ENCODE data around the gene P2RX4.
"Not testable (repeated sequence)": the region's sequence is repeated elsewhere in the genome, so short reads cannot be mapped to it uniquely, and the experiment has no call there.

P2RX4 gene

DNA sequence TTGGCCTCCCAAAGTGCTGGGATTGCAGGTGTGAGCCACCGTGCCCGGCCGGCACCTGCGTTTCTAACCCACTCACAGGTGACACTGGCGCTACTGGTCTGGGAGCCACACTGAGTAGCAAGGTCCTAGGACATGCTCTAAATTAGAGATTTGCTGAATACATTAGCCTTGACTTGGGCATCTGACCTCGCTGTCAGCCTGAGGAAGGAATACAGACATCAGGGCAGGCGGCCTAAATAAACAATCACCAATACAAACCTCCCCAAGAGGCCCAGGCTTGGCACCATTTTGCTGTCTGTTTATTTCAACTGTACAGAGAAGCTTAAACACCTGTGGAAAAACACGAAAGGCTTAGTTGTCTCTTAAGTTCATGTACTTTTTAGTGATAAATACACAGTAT is 27.5 kb downstream of the P2RX4 start:
- in situ Hi-C loops (cut with HindIII; ENCODE audit: low pct_ligation_motif_present, low pct_unique_long_range_greater_than_20kb, low sequenced_read_pairs), result no loop called here
- no peak for DNase-seq

DNA sequence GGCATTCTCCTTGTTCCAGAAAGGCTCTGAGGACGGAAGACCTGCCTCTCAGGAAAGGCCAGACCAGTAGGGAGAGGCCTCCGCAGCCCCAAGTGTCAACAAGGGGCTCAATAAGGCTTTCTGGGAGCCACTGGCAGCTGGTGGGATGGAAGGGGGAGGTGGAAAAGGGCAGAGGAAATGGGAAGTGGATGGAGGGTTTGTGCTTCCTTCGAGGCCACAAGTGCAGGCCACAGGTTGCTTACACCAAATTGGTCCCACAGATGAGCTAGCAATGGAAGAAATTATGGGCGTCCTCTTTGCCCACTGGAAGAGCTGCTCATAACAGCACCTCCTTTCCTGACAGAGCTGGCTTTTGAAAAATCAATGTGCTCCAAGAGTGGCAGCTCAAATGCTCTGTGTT is 28.2 kb downstream of the P2RX4 start:
- in situ Hi-C loops (cut with HindIII; ENCODE audit: low pct_ligation_motif_present, low pct_unique_long_range_greater_than_20kb, low sequenced_read_pairs), result no loop called here
- DNase-seq, result no peak

DNA sequence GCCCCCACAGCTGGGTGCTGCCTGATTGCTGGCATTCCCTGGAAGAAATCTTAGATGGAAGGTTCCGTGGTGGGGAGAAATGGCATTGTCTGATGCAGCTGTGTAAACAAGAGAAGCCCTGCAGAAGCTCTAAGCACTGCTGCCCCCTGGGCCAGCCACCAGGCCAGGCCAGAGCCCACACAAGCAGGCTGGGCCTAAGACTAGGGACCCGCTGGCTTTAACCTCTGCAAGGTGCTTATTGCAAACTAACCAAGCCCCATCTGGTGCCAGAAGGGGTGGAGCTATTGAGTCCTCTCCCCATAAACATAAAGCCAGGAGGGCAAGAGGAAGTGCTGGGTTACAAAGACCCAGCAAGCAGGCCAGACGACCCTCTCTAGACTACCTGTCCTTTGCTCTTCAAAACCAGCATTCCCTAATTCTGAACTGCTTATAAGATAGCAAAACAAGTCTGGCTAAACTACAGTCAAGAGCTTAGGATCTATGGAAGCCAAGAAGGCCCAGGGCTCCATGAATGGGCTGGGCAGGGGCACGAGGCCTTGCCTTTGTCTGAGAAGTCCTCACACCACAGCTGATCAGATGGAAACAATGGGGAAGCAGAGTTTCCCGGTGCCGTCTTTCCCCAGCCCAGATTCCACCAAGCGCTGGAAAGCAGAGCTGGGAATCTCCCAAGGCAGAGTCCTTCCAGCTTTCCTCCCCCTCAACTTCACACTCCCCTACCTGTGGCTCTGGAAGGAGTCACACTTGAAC is 28.8 kb downstream of the P2RX4 start:
- DNase-seq, result no peak
- in situ Hi-C loops (cut with HindIII; ENCODE audit: low pct_ligation_motif_present, low pct_unique_long_range_greater_than_20kb, low sequenced_read_pairs), result no loop called here

DNA sequence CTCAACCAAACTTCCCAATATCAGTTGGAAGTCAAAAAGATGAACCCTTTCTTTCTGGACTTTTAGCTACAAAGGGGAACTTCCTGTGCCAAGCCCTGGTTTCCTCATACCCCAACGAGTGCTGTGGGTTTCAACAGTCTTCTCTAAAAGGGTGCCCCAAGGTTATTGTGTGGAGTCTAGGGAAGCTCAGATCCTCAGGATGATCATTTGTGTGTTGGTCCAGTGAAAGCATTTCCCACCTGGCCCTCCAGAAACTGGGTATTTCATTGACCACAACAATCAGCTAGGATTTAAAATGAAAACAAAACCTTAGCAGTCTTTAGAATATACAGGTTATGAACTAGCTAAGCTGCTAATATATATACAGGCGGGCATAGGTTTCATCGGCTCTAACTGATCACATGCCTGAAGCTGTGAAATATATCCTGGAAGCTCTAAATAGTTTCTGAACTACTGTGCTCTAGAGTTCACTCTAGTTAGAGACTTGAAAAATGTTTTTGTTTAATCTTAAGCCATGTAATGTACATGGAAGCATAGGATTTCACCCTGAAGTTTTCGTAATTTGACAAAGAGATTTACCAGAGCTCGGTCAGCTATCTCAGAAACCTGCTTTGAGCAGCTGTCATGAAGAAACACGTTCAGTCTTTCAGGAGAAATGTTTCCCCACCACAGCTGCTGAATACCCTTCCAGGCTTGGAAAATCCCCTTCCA is 29.6 kb downstream of the P2RX4 start:
- no peak for DNase-seq
- in situ Hi-C loops (cut with HindIII; ENCODE audit: low pct_ligation_motif_present, low pct_unique_long_range_greater_than_20kb, low sequenced_read_pairs), result no loop called here

DNA sequence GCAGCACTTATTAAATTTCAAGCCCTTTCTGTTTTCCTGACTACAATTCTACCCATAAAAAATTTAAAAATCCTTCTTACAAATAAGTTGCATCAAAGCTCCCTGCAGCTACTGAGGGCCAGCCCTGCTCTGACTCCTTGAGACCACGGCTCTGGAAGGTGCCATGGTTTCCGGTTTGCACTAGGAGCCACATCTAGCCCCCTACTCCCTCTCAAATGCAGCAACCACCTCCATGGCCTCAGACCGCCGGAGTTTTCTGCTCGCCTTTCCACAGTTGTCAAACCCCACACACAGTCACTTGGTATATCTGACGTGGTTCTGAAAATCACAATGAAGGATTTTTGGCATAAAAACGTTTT is 30.1 kb downstream of the P2RX4 start:
- DNase-seq, result no peak
- in situ Hi-C loops (cut with HindIII; ENCODE audit: low pct_ligation_motif_present, low pct_unique_long_range_greater_than_20kb, low sequenced_read_pairs), result no loop called here

DNA sequence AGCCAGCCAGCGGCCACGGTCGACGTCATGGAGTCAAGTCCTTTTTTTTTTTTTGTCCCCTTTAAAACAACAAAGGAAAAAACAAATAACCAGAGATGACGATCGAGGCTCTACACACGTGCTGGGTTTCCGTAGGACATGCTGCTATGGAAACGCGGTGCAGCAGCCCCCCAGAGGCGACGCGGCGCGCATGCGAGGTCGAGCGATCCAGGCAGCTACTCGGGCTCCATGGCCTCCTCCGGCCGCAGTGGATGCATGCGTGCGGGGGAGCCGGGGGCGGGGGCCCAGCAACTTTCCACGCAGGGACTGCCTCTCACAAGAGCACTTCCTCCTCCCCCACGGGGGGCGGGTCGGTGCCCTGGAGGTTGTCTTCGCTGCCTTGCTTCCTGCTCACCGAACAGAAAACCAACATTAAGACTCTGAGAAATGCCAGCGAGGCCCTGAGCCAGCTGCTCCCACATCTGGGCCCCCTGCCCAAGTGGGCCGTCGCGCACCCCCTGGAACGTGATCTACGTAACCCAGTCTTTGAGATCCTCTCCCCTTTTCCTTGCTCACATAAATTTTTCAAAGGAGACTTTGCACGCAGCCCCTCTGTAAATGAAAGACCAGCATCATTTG is 30.7 kb downstream of the P2RX4 start:
- DNase-seq, result no peak
- in situ Hi-C loops (cut with HindIII; ENCODE audit: low pct_ligation_motif_present, low pct_unique_long_range_greater_than_20kb, low sequenced_read_pairs), result no loop called here

DNA sequence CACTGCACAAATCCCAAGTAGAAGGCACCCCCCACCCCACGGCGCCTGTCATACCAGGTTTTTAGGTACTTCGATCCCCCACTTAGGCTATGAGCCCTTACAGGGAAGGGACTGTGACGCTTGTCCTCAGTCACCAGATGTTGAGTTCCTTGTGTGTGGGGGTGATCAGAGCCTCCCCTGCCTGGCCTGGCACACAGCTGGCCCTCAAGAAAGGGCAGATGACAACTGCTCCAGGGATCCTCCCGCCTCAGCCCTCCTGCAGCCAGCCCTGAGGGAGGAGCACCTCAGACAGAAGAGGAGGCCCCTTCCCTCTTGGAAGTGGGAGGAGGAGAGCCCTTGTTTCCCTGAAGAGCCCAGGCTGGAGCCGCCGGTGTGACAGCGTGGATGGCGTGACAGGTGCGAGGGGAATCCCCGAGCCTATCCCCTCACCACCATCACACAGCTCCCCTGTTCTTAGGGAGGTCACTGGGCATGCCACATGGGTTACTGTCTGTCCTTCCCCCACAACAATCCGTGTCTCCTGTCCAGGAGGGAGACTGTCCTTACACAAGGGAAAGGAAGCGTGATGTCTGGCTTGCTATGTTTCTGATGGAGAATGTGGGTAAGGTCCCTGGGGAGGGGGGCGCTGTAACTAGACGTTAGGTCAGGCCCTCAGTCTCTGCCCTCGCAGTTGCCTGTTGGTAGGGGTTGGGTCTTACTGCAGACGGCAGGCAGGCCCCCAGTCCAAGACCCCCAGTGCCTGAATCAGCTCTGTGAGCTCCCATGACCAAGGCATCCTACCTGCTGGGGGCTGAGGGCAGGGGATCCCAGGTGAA is 31.4 kb downstream of the P2RX4 start:
- DNase-seq, result no peak
- in situ Hi-C loops (cut with HindIII; ENCODE audit: low pct_ligation_motif_present, low pct_unique_long_range_greater_than_20kb, low sequenced_read_pairs), result no loop called here

DNA sequence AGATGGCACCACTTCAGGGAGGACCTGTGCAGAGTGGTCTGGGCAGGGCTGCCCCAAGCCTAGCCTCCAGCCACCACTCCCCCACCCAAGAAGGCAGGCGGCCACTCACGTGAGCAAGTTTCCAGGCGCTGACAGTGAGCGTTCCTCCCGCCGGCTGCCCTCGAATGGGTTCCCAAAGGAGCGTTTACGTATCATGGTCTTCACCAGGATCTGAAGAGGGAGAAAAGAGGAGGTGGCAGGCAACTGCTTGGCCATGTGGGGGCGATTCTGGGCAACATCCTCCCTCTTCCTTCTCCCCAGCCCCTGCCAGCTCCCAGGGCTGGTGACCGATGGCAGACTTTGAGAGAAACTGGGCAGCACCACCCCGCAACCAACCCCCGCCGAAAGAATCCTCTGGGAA is 35.1 kb downstream of the P2RX4 start:
- DNase-seq, result no peak
- in situ Hi-C loops (cut with HindIII; ENCODE audit: low pct_ligation_motif_present, low pct_unique_long_range_greater_than_20kb, low sequenced_read_pairs), result no loop called here

DNA sequence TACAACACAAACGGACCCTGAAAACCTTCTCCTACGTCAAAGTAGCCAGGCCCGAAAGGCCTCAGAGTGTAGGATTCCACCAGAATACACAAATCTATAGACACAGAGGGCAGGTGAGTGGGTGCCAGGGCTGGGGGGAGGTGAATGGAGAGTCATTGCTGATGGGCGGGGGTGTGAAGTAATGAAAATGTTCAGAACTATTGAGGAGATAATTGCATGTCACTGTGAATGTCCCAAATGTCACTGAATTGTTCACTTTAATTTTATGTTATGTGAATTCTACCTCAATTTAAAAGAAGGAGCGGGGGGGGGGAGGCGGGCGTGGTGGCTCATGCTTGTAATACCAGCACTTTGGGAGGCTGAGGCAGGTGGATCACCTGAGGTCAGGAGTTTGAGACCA is 36.0 kb downstream of the P2RX4 start:
- in situ Hi-C loops (cut with HindIII; ENCODE audit: low pct_ligation_motif_present, low pct_unique_long_range_greater_than_20kb, low sequenced_read_pairs), result no loop called here
- no peak for DNase-seq

DNA sequence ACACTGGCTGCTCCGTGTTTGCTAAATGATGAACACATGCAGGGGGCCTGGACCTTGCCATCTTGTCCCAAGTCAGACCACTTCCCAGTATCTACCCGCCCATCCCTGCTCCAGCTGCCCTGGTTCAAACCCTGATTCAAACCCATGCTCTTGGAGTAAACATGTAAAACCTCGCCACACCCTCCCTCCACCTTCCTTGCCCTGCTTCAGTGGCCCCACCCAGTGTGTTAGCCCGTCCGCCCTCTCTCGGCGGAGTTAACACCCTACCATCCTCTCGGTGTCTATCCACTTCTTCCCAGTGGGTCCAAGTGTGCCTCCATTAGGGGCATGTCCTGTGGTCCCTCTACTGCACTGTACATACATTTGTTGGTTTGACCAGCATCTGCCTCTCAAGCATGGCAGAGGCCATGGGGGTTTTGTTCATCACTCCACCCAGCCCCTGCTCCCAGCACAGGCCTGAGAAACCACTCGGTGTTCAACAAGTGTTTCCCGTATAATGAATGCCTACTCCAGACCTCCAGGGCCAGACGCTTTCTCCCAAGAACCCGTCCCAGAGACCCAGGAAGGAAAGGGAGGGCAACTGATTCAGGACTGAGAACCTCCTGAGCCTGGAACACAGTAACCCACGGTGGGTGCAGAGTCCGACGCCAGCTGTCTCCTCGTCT is 37.1 kb downstream of the P2RX4 start:
- no peak for DNase-seq
- in situ Hi-C loops (cut with HindIII; ENCODE audit: low pct_ligation_motif_present, low pct_unique_long_range_greater_than_20kb, low sequenced_read_pairs), result no loop called here

DNA sequence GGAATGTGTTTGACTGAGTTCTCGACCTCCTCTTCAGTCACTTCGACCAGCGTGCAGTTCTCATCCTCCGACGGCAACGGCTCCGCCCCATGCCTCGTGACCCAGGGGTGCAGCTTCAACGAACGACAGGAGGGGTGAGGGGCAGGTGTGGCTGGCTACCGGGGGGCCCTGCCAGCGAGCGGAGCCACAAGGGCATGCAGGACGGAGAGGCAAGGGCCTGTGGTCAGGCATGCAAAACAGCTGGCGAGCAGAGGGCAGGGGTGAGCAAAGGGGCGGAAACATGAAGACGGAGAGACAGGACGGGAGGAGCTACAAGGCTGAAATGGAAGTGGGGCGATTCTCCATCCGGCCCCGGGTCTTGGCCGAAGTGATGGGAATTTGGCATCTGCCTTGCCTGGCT is 38.7 kb downstream of the P2RX4 start:
- in situ Hi-C loops (cut with HindIII; ENCODE audit: low pct_ligation_motif_present, low pct_unique_long_range_greater_than_20kb, low sequenced_read_pairs), result no loop called here
- no peak for DNase-seq

DNA sequence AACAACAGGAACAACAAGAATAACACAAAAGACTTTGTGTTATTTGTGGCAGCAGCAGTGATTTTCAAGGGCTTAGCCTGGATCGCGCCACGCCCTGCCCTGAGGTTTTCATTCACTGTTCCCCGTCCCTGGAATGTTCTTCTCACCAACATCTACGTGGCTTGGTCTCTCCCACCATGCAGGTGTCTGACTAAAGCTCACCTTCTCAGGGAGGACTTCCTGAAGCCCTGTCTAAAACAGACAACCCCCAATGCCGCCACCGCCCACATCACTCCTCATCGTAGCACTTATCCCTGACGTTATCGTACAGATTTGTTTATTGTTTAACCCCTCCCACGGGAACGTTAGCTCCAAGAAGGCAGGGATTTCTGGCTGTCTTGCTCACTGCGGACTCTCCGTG is 40.4 kb downstream of the P2RX4 start:
- in situ Hi-C loops (cut with HindIII; ENCODE audit: low pct_ligation_motif_present, low pct_unique_long_range_greater_than_20kb, low sequenced_read_pairs), result no loop called here
- DNase-seq, result no peak

DNA sequence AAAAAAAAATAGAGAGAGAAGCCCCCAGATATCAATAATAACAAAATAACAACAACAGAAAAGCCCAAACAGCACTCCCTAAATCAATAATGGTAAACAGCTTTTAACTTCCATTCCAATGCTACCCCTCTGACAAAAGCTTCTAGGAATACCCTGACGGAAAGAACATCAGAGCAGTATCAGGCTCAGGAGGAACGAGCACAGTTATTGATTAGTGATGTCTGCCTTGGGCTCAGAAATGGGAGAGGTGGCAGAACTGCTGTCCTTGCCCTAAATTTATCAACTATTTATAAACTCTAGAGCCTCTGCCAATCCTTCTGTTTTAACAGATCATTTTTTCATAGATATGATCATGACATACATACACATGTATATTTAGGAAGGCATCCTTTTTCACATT is 41.9 kb downstream of the P2RX4 start:
- DNase-seq, result no peak
- in situ Hi-C loops (cut with HindIII; ENCODE audit: low pct_ligation_motif_present, low pct_unique_long_range_greater_than_20kb, low sequenced_read_pairs), result no loop called here

DNA sequence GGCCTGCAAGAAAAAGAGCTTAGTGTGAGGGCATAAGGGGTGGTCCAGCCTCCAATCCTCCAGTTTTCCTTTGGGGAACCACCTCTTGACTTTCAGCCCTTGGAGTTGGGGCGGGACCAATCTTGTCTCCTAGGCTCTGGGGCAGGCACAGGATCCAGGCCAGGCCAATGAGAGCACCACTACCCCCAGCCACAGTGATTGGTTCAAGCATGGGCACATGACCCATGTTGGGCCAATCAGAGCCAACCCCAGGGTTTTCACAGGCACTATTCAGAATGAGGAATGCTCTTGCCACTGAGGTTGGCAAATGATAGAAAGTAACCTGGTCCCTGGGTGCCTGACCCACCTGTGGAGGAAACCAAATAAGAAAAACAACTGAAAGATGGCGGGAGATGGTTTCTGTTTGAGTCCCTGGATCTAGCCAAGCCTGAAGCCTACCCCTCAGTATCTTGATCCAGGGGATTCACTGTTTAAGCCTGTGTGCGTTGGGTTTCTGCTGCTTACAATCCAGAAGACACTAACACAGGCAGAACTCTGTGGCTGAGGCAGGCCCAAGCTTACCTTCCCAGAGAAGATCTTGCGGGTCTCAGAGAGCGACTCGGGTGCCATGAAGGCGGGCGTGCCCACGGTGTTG is 42.9 kb downstream of the P2RX4 start:
- DNase-seq, result no peak
- in situ Hi-C loops (cut with HindIII; ENCODE audit: low pct_ligation_motif_present, low pct_unique_long_range_greater_than_20kb, low sequenced_read_pairs), result no loop called here

DNA sequence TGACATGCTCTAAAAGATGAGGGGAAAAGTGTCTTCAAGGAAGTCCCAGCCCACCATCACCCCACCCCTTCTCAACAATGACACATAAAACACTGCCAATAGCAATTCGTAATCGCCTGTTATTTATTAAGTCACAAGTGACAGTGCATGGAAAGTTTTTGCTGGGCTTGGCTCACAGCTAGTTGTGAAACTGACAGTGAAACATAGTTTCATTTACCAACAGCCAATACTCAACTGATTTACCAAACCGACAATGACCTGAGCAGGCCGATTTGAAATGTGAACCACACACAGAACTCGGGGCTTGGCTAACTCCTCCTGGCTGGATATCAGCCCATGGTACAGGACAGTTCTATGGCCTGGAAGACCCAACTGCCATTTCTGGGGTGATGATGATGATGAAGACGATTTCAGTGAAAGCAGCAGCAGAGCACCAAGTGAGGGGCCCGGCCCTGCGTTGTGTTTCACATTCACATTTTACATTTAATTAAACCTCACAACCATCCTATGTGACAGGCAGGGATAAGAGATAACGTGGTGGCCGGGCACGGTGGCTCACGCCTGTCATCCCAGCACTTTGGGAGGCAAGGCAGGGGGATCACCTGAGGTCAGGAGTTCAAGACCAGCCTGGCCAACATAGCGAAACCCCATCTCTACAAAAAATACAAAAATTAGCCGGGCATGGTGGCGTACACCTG is 43.9 kb downstream of the P2RX4 start:
- no peak for DNase-seq
- in situ Hi-C loops (cut with HindIII; ENCODE audit: low pct_ligation_motif_present, low pct_unique_long_range_greater_than_20kb, low sequenced_read_pairs), result no loop called here

DNA sequence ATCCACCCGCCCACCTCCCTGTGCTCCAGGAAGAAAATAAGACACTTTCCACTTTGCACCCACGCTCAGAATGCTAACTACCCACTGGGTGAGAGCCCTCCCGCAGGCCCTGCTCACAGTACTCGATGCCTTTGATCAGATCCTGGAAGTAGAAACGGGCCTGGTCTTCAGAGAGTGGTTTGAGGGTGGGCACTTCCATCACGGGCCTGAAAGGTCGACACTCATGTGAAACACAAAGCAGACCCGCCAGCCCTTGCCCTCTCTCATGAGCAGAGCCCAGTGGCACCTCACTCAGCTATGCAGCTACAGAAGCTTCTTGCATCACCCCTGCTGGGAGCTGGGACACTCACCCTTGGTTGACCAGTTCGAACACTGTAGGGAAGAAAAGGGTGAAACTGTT is 45.5 kb downstream of the P2RX4 start:
- in situ Hi-C loops (cut with HindIII; ENCODE audit: low pct_ligation_motif_present, low pct_unique_long_range_greater_than_20kb, low sequenced_read_pairs), result no loop called here
- no peak for DNase-seq

DNA sequence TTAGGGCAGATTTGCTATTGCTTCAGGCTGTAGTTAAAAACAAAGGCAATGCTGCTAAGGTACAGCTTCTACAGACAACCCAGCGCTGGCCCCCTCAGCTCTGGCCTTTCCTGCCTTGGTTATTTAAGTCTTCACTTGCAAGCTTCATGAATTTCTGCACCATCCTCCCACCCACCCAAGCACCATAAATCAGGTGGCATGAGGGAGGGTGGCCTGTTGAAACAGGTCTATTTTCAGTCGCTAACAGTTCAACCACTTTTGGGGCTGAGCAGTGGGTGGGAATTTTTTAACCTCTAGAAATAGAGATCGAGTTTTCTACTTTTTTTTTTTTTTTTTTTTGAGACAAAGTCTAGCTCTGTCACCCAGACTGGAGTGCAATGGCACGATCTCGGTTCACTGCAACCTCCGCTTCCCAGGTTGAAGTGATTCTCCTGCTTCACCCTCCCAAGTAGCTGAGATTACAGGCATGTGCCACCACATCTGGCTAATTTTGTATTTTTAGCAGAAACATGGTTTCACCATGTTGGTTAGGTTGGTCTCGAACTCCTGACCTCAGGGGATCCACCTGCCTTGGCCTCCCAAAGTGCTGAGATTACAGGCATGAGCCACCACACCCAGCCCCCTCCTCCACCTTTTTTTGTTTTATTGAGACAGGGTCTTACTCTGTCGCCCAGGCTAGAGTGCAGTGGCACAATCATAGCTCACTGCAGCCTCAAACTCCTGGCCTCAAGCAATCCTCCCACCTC is 47.9 kb downstream of the P2RX4 start:
- DNase-seq; in situ Hi-C loops (cut with HindIII; ENCODE audit: low pct_ligation_motif_present, low pct_unique_long_range_greater_than_20kb, low sequenced_read_pairs): not testable (repeated sequence)
